ENCODE results near the gene ZNF274. TPM values are rescaled to one million over a fixed set of nuclear protein-coding genes. Genes with fewer than 3 reads are reported as not detected.

ZNF274 gene
- total and polyA plus RNA-seq, 2 of the 8 experiments (the other 6 are each of a cell fraction or from before 2014, with no cell fraction given) = 13.3 to 25.1 TPM

DNA sequence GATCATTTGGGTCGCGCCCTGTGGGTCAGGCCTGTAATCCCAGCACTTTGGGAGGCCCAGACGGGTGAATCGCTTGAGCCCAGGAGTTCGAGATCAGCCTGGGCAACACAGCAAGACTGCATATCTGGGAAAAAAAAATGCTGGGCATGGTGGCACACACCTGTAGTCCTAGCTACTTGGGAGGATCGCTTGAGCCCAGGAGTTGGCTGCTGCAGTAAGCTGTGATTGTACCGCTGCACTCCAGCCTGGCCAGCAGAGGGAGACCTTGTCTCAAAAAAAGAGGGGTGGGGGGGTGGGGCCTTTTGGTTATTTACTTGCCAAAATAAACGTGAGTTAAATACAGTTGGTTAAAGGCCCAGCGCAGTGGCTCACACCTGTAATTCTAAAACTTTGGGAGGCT, 36.0 kb downstream of the ZNF274 start:
- H2BK20ac ChIP-seq (ENCODE audit: low read length) = no peak overlapping the region
- peak; percentile 67 to 71 for TF ChIP-seq RAD21 (IDR thresholded peaks at IDR 0.05 in 1 of 2, conservative IDR thresholded peaks at IDR 0.05 in 1 of 2; ENCODE audit: low read depth in 2 of 2, low read length in 2 of 2)
- no peak for TF ChIP-seq JUND (IDR thresholded peaks at IDR 0.05; ENCODE audit: low read length)
- TF ChIP-seq SIX5 (IDR thresholded peaks at IDR 0.05; ENCODE audit: low read depth, low read length) = no peak
- peak; percentile 44 to 63 (median 59) for TF ChIP-seq CTCF (IDR thresholded peaks at IDR 0.05; ENCODE audit: control extremely low read depth in 1 of 3, insufficient read depth in 1 of 3, low read depth in 1 of 3, low read length in 3 of 3)
- TF ChIP-seq KDM1A (IDR thresholded peaks at IDR 0.05; ENCODE audit: borderline replicate concordance, low read length) = peak; percentile 80; the same call in 1 of the 2 replicates
- no peaks in the 10 kb centered on the region for H3K79me1 ChIP-seq (ENCODE audit: low read depth, low read length)
- H3K4ac ChIP-seq (replicated peaks; ENCODE audit: insufficient read length, low read depth, low read length) = no peak overlapping the region
- ChIA-PET CTCF (ENCODE audit: partially characterized antibody) (interaction anchor here (0.6 to 2.3 kb wide), 19 partner anchors 9 to 281 kb away, joined by 3 to 12 read pairs (median 3); partner anchors contain the start of gene ZNF544), POLR2A (ENCODE audit: partially characterized antibody) (interaction anchor here (1.1 to 2.6 kb wide), 4 partner anchors 11 to 201 kb away, joined by 3 to 29 read pairs (median 6); partner anchors contain the start of genes ZNF274 and ZNF544)
- H3K79me2 ChIP-seq (ENCODE audit: control insufficient read depth in 1 of 2, insufficient read depth in 2 of 2, low read length in 2 of 2) = no peaks in the 10 kb centered on the region
- WGBS, 2 experiments (ENCODE audit: extremely low coverage in 1 of 2, insufficient coverage in 1 of 2, insufficient read length in 1 of 2, insufficient replicate concordance in 2 of 2, low coverage in 1 of 2, low lambda C conversion rate in 2 of 2, missing lambda C conversion rate in 1 of 2) = 55% methylated on average over 9 of the region's 9 CpGs; no CpG with 5 or more reads in 1 of the 2 experiments
- H2BK12ac ChIP-seq (ENCODE audit: low read depth, low read length) = no peak overlapping the region
- H2BK15ac ChIP-seq (ENCODE audit: low read length) = no peak overlapping the region
- H4K91ac ChIP-seq (replicated peaks; ENCODE audit: insufficient read length, low read length) = no peak overlapping the region
- H3K23ac ChIP-seq (ENCODE audit: insufficient read length) = no peak overlapping the region
- no peak overlapping the region for H3K4me3 ChIP-seq (ENCODE audit: extremely low read depth in 1 of 4, insufficient read depth in 2 of 4, low read depth in 3 of 4, low read length in 4 of 4)
- no peak overlapping the region for H4K5ac ChIP-seq (ENCODE audit: insufficient read length, low read depth, low read length)
- H3K27ac ChIP-seq (ENCODE audit: low read depth, low read length) = no peak overlapping the region
- DNase-seq (ENCODE audit: low read depth in 1 of 2, low spot score in 2 of 2) (peak in 1 of 2 experiments; percentile 60), FAIRE-seq (no peak)
- no peak overlapping the region for H2BK5ac ChIP-seq (ENCODE audit: low read depth, low read length)
- no peak overlapping the region for H3K56ac ChIP-seq (replicated peaks; ENCODE audit: insufficient read length, low read depth, low read length)
- no peak overlapping the region for H3K18ac ChIP-seq (ENCODE audit: extremely low read depth, low read length)
- no peaks in the 10 kb centered on the region for H3K27me3 ChIP-seq (replicated peaks in 1 of 4; ENCODE audit: control insufficient read depth in 3 of 4, extremely low read depth in 1 of 4, insufficient read depth in 3 of 4, low read length in 3 of 4)
- H3K36me3 ChIP-seq (ENCODE audit: control insufficient read depth in 2 of 4, insufficient read depth in 4 of 4, low read length in 3 of 4) = peaks cover 0 to 5% (median 1%) of the 10 kb centered on the region in 4 experiments; a peak in 4 of 8 replicates
- H2BK120ac ChIP-seq (replicated peaks; ENCODE audit: low read depth, low read length) = no peak overlapping the region
- H3K4me1 ChIP-seq (replicated peaks in 1 of 4; ENCODE audit: control insufficient read depth in 3 of 4, insufficient read depth in 4 of 4, low read length in 3 of 4) = peaks cover 0 to 2% (median 0%) of the 10 kb centered on the region in 4 experiments; a peak in 1 of 7 replicates
- H3K4me2 ChIP-seq (ENCODE audit: insufficient read depth in 1 of 2, low read depth in 2 of 2, low read length in 2 of 2) = no peak overlapping the region
- H4K20me1 ChIP-seq (replicated peaks in 1 of 2; ENCODE audit: control insufficient read depth in 1 of 2, insufficient read depth in 2 of 2, low read length in 2 of 2) = no peaks in the 10 kb centered on the region
- no peak overlapping the region for H4K8ac ChIP-seq (ENCODE audit: extremely low read depth, insufficient read depth, low read length)
- no peak overlapping the region for H2AK5ac ChIP-seq (ENCODE audit: low read depth, low read length)
- H3K9ac ChIP-seq (replicated peaks in 1 of 4; ENCODE audit: extremely low read depth in 1 of 4, low read depth in 3 of 4, low read length in 3 of 4) = no peak overlapping the region
- H3K14ac ChIP-seq (ENCODE audit: insufficient read length) = no peak overlapping the region
- peaks cover 3 to 13% of the 10 kb centered on the region in 2 experiments; a peak in 2 of 4 replicates for H3K9me3 ChIP-seq (ENCODE audit: insufficient read depth in 2 of 2, low read depth in 1 of 2, low read length in 1 of 2)
- H3K23me2 ChIP-seq (ENCODE audit: low read depth, low read length) = no peaks in the 10 kb centered on the region
- H2AFZ ChIP-seq (ENCODE audit: low read length) = peak overlapping the region; percentile 79; the same call in 1 of the 2 replicates
